GM12865 (cell line): ENCODE results near the gene ADRA2C.

ENCODE experiments used
- DNase-seq: peaks from one replicate; pipeline ENCODE4 v3.0.0; 2010; ENCODE audit warnings: low read depth
- H3K4me3 ChIP-seq: 2 replicates; pipeline ENCODE4 v1.5.1; 2011; ENCODE audit warnings: mild to moderate bottlenecking, low read depth, low read length, control low read depth
- TF ChIP-seq, protein P1 (sequence below): IDR thresholded peaks from 2 replicates; pipeline ENCODE4 v1.5.1; 2011; ENCODE audit warnings: low read length, control low read depth, low read depth, inconsistent platforms; ENCODE audit not compliant: insufficient read depth; ENCODE audit errors: missing control alignments

Gene ADRA2C

DNA sequence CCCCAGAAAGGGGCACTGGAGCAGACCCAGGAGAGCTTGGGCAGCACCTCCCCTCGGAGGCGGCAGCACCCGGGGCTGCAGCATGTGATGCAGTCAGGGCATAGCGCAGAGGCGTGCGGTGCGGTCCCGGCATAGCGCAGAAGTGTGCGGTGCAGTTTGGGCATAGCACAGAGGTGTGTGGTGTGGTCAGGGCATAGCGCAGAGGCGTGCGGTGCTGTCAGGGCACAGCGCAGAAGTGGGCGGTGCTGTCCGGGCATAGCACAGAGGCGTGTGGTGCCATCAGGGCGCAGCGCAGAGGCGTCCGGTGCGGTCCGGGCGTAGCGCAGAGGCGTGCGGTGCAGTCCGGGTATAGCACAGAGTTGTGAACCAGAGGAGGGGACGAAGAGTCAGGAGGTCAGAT, 42.8 kb downstream of the ADRA2C start:
- DNase-seq, result no peak
- H3K4me3 ChIP-seq, result no peak overlapping the region
- TF ChIP-seq, protein P1, sequence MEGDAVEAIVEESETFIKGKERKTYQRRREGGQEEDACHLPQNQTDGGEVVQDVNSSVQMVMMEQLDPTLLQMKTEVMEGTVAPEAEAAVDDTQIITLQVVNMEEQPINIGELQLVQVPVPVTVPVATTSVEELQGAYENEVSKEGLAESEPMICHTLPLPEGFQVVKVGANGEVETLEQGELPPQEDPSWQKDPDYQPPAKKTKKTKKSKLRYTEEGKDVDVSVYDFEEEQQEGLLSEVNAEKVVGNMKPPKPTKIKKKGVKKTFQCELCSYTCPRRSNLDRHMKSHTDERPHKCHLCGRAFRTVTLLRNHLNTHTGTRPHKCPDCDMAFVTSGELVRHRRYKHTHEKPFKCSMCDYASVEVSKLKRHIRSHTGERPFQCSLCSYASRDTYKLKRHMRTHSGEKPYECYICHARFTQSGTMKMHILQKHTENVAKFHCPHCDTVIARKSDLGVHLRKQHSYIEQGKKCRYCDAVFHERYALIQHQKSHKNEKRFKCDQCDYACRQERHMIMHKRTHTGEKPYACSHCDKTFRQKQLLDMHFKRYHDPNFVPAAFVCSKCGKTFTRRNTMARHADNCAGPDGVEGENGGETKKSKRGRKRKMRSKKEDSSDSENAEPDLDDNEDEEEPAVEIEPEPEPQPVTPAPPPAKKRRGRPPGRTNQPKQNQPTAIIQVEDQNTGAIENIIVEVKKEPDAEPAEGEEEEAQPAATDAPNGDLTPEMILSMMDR, result no peak

DNA sequence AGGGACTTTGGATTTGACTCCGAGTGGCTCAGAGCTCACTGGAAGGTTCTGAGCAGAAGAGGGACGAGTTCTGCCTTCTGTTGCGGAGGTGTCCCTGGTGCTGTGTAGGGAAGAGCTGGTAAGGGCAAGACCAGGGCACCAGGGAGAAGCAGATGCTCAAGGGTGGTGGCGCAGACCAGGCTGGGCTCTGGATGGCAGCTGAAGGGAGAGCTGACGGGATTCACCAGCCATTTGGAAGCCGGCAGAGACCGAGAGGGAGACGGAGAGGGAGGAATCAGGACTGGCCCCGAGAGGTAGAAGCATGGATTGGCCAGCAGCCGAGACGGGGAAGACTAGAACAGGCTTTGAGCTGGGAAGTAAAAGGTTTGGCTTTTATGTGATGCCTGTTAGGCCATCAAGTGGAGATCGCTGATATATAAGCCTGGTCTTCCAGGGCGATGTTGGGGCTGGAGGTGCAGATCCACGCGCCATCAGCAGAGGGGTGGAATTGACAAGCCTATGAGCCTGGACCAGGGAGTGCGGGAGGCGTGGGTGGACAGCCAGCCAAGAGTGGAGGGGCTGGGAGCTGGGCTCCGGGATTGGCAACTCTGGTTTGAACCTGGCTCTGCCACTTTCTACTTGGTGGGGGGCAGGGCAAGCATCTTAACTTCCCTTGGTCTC, 43.4 kb downstream of the ADRA2C start:
- TF ChIP-seq, protein P1, result no peak
- H3K4me3 ChIP-seq, result no peak overlapping the region
- DNase-seq, result no peak

DNA sequence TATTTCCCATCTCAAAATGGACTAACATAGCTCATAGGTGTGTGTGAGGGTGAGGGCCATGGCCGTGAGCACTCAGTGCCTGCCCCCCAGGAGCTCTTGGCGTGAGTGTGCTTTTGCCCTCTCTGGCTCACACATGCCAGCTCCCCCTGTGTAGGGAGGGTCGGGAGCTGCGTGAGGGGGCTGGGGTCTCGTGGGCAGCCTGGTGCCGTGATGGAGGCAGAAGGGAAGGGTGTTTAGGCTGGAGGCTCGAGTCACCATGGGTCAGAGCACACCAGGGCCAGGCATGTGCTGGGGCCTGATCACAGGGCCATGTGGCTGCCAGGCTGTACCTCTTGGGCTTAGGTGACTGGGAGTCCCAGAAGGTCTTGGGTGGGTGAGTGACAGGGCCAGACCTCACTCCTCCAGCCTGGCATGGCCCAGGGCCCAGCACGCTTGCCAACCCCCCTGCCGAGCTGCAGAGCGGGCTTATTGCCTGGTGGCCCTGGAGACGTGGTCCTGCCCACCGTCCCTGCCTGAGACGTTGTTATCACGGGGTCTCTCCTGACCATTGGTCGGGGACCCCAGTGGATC, 44.0 kb downstream of the ADRA2C start:
- no peak for DNase-seq
- H3K4me3 ChIP-seq, result no peak overlapping the region
- TF ChIP-seq, protein P1, result no peak

DNA sequence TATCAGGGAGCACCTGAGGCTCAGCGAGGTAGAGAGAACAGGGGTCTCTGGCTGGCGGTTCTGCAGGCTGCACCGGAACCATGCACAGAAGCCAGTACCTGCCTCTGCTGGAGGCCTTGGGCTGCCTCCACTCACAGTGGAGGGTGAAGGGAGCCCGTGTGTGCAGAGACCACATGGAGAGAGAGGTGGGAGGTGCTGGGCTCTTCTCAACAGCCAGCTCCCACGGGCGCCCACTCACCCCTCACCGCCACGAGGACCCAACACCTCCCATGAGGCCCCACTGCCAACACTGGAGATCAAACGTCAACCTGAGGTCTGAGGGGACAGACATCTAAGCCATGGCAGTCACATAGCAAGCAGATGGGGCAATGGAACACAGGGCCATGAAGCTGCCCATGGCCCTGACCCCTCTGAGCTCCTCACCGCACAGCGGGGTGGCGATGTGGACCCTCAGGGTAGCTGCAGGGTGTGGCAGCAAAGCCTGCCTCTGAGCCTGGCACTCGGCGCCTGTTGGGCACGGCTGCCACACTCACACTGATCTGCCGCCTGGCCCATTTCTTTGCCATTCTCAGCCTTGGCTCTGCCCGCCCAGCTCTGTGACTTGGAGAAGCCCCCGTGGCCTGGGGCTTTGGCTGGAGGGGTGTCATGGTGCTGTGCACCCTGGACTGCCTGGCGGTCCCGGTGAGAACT, 44.8 kb downstream of the ADRA2C start:
- DNase-seq, result no peak
- no peak overlapping the region for H3K4me3 ChIP-seq
- TF ChIP-seq, protein P1, result no peak

DNA sequence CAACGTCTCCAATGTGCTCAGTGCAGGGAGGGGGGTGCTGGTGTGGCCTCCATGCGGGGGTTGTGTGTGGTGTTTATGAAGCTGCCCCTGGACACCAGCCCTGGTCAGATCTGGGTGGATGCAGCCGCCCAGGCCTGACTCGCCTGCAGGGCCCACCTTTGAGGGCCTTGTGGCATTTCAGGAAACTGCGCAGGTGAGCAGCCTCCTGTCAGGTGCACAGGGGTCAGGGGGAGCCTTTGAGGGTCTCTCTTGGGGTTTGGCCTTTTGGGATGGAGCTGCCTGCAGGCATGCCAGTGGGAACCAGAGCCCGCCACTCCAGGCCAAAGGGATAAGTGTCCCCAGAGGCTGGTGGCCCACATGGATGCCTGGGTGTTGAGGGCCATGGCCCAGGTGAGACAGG, 45.4 kb downstream of the ADRA2C start:
- no peak for DNase-seq
- TF ChIP-seq, protein P1, result no peak
- no peak overlapping the region for H3K4me3 ChIP-seq

DNA sequence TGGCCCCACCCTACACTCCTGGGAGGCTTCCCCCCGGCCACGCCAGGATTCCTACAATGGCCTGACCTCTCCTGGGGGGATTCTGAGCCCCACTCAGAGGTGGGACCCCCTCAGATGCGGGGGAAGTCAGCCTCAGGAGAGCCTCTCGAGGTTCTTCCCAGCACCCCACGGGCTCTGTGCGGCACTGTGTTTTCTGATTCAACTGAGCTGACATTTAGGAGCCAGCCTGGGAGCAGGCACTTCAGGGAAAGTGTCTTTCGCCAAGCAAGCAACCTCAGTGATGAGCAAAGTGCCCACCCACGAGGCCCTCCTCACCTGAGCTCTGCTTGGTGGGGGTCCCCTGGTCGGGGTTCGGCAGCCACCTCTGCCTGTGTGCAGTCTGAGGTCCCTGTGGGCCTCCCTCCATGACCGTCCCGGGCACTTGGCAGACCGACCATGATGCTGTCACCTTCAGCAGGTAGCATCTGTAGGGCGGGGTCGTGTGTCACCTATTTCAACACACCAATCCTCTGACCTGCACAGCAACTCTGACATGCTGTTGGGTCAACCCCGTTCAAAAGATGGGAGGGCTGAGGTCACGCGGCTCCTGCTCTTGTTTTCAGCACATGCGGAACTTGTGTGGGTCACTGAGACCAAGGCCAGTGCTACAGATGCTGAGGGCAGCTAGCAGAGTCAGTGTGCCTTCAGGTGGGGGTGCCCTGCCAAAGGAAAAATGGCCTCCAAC, 46.2 kb downstream of the ADRA2C start:
- H3K4me3 ChIP-seq, result no peak overlapping the region
- DNase-seq, result no peak
- TF ChIP-seq, protein P1, result no peak
